Uterus (tissue), 2 donors: ENCODE measurements around the gene KDF1.

ENCODE experiments used
- CTCF ChIP-seq, 4 experiments: fragments of 200-600 bp in 2 of 4; fragments of 450-650 bp in 2 of 4; sonication (generic) in 2 of 4; IDR thresholded peaks; one replicate each; pipeline ENCODE4 v1.5.1; 2016 to 2019; ENCODE audit warnings: antibody characterized with exemption in 4 of 4, mild to moderate bottlenecking in 2 of 4, moderate library complexity in 1 of 4
- POLR2A ChIP-seq, 2 donors: fragments of 450-650 bp; IDR thresholded peaks; one replicate each; pipeline ENCODE4 v1.6.1; 2016; ENCODE audit warnings: antibody characterized with exemption in 2 of 2, mild to moderate bottlenecking in 1 of 2, moderate library complexity in 1 of 2

- no peak for TF ChIP-seq CTCF (IDR thresholded peaks at IDR 0.05)
- TF ChIP-seq POLR2A (IDR thresholded peaks at IDR 0.05), result no peak
Measured at GRCh38 chr1:26923711-26924110, 36.6 kb downstream of the KDF1 start.
